GM20431 (cell line): ENCODE data around the gene AIM2.
"Not testable (repeated sequence)": the region's sequence is repeated elsewhere in the genome, so short reads cannot be mapped to it uniquely, and the experiment has no call there.

Experiments
- in situ Hi-C: fragments of 300-500 bp; cut with MseI, MboI; formaldehyde crosslinking; loops from one replicate; pipeline ENCODE4 v1.15.0; 2020; ENCODE audit warnings: low sequenced_read_pairs; ENCODE audit not compliant: unreplicated experiment

The AIM2 gene

DNA sequence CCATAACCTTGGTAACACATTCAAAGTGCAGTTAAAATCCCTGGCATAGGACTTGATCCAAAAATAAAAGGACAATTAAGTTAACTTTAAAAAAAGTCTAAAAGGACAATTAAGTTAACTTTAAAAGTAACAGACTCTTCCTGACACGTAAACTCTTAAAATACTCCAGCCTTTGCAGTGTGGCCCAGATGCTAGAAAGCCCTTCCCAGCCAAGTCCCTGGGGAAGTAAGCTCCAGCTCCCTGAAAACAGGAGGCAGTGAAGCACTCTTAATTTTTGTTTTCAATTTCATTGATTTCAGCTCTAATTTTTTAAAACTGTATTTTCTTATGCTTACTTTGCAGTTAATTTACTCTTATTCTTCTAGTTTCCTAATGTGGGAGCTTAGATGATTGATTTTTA, 5.1 kb upstream of the AIM2 start:
- in situ Hi-C loops: no loop called here

DNA sequence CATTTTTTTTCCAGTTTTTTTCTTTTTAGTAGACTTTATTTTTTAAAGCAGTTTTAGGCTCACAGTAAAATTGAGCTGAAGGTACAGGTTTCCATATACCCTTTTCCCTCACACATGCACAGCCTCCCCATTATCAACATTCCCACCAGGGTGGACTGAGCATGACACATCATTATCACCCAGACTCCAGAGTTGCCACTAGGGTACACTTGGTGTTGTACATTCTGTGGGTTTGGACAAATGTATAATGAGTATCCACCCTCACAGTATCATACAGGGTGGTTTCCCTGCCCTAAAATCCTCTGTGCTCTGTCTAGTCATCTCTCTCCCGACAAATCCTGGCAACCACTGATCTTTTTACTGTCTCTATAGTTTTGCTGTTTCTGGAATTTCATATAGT, 3.0 kb upstream of the AIM2 start:
- in situ Hi-C loops: no loop called here

DNA sequence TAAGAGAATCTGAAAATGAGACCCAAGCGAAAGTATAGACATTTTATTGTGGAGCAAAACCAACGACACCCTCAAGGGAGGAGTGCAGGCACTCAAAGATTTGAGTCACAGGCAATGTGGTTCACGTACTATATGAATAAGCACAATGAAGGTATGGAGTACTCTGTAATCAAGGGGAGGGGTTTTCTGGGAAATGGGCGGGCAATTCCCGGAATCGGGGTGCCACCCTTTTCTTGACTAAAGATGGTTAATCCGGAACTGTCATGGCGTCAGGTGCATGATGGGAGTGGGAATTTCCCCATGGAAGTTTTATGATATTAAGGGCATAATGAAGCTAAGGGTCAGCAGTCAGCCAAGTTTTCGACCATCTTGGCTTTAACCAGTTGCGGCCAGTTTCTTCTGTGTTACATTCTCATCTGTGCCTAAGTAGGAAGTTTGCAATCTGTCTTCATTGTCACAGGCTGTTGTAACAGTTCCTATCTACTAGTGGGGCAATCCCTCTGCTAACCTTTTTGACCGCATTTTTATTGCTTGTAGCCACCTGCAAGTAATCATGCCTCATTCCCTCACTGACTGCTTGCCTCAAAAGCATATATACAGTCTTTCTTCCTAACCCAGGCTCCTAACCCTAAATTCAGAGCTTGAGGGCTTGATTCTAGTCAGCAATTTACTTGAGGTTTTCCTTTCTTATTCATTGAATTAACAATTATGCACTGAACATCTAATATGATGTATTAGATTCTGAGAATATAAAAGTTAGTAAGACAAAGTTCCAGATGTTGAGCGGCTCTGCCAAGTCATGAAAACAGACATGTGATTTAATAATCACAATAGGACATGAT, 775 bp upstream of the AIM2 start:
- in situ Hi-C loops: no loop called here

DNA sequence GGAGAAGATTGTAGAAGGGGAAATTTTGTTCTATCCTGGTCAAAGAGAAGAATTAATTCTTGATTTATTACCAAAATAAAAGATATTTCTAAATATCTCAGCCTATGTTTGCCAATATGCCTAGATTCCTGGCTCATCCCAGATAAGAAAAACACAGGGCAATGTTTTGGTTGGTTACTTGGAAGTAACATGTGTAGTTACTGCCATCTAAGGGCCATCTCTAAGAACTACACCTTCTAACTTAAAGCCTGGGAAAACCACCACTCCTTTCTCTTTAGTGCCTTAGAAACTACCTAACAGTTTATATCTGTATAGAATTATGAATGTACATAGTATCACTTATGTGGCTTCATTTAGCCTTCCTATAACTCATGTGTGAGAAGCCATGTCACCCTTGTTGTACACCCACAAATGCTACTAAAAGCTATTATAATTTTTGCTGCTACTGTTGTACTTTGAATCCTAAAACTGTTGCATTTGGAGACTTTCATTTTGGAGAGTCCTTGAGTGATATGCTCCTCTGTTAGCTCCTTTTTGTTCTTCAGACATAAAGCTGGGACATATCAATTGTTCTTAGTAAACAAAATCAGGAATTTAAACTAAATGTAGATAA, 4.5 kb downstream of the AIM2 start:
- in situ Hi-C loops: no loop called here

DNA sequence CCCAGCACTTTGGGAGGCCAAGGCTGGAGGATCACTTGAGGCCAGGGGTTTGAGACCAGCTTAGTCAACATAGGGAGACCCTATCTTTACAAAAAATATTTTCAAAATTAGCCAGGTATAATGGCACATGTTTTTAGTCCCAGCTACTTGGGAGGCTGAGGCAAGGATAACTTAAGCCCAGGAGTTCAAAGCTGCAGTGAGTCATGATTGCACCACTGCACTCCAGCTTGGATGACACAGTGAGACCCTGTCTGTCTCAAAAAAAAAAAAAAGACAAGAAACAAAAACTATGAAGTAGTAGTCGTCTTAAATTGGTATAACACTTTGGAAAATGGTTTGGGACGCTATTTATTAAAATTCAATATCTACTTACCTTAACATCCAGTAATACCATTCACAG, 7.7 kb downstream of the AIM2 start:
- in situ Hi-C loops: no loop called here

DNA sequence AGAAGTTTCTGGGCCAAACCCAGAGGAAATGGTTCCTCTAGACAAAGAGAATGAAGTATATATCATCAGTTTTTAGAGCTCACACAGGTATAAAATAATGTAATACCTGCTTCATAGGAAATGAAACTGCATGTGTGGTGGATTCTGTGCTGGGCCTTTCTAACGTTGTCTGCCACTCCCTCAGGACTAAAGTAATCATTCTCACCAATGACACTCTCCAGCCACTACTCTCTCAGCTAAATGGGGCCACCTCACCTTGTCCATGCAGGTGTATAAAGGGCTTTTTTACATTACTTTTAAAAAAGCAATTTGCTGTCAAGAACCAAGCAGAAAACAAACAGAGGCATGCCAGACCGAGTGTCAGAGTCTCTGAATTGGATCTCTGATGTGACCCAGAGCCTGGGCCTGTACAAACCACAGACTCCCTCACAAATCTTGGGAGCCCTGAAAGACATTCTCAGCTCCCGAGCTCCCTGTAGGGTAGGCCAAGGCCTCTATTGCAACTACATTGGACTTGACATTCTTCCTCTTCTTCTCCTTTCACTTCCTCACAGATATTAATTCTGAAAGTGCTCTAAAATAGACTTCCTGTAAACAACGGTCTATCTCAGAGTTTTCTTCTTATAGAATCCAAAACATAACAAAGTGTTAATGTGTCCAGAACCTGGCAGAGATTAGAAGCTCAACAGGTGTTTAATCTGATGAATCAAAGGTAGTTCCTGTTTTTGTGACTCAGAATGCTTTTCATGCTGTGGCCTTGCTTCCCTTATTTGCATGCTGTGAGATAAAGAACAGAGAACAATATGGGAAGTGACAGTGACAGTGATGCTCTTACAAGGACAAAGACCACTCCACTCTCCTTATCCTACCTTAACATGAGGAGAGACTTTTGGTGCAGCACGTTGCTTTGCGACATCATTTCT, 8.6 kb downstream of the AIM2 start:
- in situ Hi-C loops: no loop called here

DNA sequence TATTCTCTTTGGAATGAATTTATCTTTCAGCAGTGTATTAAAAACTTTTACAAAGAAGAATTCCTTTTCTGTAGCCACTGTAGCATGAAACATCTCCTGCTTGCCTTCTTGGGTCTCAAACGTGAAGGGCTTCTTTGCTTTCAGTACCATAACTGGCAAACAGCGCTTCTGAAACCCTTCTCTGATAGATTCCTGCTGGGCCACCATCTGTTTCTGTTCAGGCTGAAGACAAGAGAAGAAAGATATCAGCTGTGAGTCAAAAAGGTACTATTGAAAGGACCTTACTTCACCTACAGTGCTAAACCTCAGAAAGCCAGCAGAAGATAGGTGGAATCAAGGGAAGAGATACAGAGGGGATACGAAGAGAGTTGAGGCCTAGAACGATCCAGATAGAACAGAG, 10.5 kb downstream of the AIM2 start:
- in situ Hi-C loops: no loop called here

DNA sequence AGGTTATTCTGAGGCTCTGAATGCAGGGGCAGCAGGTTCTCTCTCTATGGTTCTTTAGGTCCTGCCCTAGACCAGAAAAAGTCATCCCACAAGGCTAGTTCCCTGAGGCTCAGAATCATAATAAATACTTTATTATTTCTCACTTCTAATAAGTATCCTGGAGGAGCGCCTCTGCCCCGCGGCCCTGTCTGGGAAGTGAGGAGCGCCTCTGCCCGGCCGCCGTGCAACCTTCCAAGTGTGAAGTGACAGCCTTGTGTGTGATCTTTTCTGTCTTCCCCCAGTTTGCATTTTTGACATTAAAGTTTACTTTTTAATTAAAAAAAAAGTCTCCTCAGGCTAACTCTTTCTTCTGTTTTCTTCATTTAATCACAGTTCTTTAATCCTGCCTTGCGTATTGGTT, 11.5 kb downstream of the AIM2 start:
- in situ Hi-C loops: no loop called here

DNA sequence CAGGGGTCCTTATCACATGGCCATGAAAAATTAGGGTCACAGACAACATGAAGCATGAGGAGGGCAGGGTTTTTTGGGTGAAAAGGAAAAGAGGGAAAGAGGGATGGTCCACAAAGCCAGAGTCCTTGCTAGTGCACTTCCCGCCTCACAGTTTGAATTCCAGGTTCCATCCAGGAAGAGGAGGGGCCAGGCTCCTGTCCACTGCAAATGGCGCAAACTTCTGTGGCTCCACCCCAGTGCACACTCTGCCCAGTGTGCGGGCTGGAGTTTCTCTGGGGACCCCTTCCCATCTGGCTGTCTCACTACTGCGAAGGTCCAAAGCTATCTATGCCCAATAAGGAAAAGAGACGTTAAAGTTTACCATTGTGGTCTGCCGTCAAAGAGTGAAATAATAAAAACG, 17.8 kb downstream of the AIM2 start:
- in situ Hi-C loops: no loop called here

DNA sequence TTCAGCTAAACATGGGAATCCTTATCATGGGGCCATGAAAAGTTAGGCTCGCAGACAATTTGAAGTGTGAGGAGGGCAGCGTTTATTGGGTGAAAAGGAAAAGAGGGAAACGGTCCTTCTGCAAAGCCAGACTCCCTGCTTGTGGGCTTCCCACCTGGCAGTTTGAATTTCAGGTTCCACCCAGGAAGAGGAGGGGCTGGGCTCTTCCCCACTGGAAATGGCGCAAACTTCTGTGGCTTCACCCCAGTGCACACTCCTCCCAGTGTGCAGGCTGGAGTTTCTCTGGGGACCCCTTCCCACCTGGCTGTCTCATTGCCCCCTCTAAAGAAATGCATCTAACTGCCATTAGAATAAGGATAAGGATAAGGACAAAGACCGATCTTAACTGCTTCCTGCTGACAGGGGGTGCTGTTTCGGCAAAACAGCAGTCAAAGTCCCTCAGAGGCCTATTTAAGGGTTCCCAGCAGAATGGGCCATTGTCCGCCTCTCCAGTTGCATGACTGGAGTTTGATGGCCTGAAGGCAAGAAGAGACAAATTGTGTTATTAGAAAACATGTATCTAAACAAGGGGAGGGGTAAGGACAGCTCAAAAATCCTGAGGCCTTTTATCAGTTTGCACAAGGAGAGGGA, 20.4 kb downstream of the AIM2 start:
- in situ Hi-C loops: no loop called here

DNA sequence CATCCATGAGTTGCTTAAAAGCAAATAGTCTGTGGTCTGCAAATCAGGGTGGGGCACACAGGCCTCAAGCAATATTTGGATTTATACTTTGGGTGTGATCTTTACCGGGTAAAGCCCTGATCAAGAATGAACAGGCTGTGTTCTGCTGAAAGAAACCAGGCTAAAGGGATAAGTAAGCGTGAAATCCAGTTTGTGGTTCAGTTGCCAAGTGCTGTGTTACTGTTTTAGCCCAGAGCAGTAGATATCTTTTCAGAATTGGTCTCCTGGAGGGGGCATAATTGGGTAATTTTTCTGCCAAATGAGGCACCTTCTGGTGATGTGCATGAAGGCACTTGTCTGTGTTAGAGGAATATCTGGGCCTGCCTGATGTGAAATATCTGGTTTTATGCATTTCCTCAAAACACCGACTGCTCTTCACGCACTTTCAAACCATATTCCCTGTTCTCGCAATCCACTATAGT, 21.4 kb downstream of the AIM2 start:
- in situ Hi-C loops: no loop called here

DNA sequence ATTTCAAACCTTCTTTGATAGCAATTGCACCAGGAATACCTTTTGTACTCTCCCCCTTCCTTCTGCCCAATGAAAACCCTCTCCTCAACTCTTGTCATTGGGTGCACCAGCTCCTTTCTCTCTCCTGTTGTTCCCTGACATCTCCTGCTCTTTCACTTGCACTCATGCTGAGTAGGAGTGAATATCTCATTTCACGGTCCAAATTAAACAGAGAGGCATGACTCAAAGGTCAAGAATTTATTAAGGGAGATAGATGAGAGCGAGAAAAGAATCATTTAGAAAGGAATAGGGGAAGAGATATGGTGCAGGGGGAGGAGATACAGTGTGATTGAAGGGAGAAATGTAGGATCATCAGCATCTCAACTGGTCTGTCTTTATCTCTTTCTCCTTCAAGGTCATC, 22.1 kb downstream of the AIM2 start:
- in situ Hi-C loops: no loop called here

DNA sequence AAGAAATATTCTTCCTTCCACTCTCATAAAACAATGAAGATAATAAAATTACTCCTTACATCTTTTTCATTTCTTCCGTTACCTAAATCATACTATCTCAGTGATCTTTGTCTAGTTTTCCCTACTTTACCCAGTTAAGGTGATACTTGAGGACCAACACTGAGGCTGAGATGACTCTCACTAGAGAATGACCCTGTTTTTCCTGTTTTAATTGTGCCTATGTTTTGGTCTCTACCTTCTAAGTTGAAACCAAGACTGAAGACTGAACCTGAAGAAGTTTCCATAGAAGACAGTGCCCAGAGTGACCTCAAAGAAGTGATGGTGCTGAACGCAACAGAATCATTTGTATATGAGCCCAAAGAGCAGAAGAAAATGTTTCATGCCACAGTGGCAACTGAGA, 25.1 kb downstream of the AIM2 start:
- in situ Hi-C loops: no loop called here

DNA sequence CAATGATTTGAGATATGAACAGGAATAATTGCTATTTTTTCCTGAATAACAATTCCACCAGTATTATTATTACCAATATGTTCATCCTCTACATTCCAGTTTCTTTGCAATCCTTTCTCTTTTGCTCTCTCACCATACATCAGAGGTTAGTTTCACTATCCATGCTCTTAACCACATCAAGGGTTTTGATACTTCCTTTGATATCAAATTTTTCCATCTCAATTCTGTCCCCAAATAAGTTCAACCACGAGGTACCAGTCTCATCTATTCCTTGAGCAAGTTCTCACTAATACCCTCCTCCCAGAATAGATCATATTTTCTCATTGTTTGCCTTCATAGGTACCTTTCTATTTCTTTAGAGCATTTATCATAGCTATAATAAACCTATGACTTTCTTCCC, 30.1 kb downstream of the AIM2 start:
- in situ Hi-C loops: not testable (repeated sequence)

DNA sequence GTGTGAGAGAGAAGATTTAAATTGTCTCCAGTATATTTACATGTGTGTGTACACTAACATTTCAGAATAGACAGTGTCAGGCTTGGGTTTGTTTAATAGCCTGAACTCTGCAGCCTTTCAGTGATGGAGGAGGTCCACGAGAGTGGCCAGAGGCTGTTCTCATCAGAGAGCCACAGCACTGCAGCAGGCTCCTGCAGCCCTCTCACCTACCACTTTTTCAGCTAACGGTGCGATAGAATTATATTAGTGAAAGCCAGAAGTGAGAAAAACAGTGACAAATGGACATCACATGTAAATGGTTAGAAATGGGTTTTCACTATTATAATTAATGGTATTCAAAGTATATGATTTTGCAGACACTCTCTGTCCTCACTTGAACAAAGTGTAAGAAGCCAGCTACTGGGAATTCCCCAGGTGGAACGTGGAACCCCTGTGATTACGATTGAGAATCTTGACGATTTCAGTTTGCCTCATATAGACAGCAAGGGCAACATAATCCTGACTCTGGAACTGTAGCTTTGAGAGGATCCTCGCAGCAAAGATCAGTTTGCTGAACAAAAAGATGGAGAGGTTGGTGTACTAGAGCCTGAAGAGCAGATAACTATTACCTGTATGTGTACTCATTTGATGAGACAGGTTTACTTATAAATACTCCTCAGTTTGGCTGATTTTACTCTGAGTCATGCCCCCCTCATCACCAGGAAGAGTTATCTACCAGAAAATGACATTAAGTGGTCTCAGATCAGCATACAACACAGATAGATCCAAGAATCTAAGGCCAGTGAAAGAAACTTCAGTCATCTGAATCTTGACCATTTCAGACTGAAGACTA, 35.5 kb downstream of the AIM2 start:
- in situ Hi-C loops: no loop called here

DNA sequence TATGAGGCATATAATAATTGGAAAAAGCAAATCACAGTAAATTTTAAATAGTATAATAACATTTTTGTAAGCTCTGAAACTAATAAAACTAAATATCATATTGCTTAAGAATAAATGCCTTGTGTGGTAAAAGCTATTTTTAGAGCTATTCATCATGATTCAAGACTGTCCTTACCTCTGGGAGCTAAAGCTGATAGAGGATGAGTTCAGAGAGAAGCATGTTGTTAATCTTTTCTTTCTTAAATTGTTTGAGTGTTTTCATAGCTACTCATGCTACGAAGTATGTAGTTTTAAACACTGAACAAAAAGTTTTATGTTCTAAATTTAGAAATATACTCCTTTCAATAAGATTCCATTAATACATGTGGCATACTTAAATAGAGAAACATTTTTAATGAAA, 36.4 kb downstream of the AIM2 start:
- in situ Hi-C loops: no loop called here

DNA sequence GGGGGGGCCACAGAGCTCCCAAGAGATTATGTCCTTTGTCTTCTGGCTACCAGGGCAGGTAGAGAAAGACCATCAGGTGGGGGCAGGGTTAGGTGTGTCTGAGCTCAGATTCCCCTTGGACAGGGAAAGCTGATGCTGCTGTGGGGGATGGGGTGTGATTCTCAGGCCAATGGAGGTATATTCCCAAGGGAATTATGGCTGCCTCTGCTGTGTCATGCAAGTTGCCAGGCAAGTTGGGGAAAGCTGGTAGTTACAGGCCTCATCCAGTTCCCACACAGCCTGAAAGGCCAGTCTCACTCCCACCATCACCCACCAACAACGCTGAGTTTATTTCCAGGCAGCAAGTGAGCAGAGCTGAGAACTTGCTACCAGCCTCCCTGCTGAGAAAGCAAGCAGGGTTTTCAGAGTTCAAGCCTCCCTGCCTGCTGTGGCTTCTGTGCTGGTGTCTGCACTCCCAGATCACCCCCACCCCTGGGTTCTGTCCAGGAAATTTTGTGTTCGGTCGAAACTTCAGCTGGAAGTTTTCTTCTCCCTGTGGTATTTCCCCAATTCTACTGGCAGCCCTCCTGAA, 45.6 kb downstream of the AIM2 start:
- in situ Hi-C loops: no loop called here

DNA sequence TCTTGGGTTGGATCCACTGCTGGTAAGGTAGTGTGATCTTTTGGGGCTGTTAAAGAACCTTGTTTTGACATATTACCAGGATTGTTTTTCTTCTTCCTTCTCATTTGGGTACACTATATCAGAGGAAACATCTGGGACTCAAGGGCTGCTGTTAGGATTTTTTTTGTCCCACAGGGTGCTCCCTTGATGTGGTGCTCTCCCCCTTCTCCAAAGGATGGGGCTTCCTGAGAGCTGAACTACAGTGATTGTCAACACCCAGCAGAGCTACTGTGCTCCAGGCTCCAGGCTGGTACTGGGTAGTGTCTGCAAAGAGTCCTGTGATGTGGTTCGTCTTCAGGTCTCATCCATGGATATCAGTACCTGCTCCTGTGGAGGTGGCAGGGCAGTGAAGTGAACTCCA, 46.3 kb downstream of the AIM2 start:
- in situ Hi-C loops: no loop called here

DNA sequence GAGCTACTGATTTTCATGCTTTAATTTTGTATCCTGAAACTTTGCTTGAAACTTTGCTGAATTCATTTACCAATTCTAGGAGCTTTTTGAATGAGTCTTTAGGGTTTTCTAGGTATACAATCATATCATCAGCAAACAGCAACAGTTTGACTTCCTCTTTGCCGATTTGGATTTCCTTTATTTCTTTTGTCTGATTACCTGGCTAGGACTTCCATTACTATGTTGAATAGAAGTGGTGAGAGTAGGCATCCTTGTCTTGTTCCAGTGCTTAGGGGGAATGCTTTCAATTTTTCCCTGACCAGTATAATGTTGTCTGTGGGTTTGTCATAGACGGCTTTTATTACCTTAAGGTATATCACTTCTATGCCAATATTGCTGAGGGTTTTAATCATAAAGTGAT, 49.7 kb downstream of the AIM2 start:
- in situ Hi-C loops: not testable (repeated sequence)
